Peyer's patch (tissue), 4 donors: ENCODE results near the gene AP5B1.

Experiments used
- CTCF ChIP-seq, 6 experiments: fragments of 450-650 bp in 4 of 6; fragments of 200-600 bp in 2 of 6; sonication (generic) in 1 of 6; IDR thresholded peaks; one replicate each; pipeline ENCODE4 v1.5.1; 2017 to 2019; ENCODE audit warnings: antibody characterized with exemption in 6 of 6, mild to moderate bottlenecking in 3 of 6, moderate library complexity in 1 of 6
- POLR2A ChIP-seq, 2 donors: fragments of 450-650 bp; IDR thresholded peaks; one replicate each; pipeline ENCODE4 v1.5.1; 2017; ENCODE audit warnings: antibody characterized with exemption in 2 of 2, mild to moderate bottlenecking in 2 of 2, moderate library complexity in 2 of 2

GRCh38 chr11:65730461-65730860, 50.3 kb downstream of the AP5B1 start:
- TF ChIP-seq CTCF (IDR thresholded peaks at IDR 0.05) (no peak), POLR2A (IDR thresholded peaks at IDR 0.05) (no peak)
